HG03521 (cell line): ENCODE measurements around the gene AJUBA.
"Not testable (repeated sequence)": the region's sequence is repeated elsewhere in the genome, so short reads cannot be mapped to it uniquely, and the experiment has no call there.

ENCODE experiments used
- ATAC-seq: cut with Tn5 transposase; IDR thresholded peaks from one replicate; pipeline ENCODE4 v1.9.1; 2021; ENCODE audit warnings: mild to moderate bottlenecking, moderate library complexity; ENCODE audit not compliant: unreplicated experiment

AJUBA gene

DNA sequence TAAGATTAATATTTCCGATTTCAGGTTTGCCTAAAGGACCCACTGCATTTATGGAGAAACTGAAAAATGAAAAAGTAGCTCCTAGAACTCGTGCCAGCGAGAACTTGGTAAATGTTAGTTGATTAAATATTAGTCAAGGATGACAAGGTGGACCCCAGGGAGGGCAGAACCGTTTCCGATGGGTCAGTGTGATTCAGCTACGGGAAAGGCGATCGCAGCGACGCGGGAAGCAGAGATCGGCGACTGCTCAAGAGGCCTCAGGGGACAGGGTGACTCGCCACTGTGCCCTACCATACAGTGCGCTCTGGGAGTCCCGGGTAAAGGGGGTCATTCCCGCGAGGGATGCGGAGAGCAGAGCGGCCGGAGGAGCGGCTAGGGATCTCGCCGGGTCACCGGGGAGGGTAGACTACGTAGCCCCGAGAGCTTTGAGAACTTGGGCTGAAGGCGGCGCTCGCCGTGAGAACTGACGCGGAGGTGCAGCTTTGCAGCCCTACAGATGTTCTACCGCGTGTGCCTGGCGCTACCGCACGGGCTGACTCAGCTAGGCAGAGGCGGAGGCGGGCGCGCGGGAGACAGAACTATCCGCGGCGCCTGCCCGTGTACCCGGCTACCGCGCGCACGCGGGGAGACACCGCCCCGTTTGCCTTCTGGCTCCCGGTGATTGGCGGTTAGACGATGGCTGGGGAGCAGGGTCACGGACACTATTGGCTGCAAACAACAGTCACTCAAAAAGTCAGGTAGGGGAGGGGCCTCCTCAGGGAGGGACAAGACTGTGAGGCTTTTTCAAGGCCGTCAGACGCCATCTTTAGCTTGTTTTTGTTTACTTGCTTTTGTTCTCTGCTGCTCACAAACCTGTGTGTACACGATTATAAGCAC lies 24.4 kb upstream of the AJUBA start:
- ATAC-seq, result peak; percentile 93

DNA sequence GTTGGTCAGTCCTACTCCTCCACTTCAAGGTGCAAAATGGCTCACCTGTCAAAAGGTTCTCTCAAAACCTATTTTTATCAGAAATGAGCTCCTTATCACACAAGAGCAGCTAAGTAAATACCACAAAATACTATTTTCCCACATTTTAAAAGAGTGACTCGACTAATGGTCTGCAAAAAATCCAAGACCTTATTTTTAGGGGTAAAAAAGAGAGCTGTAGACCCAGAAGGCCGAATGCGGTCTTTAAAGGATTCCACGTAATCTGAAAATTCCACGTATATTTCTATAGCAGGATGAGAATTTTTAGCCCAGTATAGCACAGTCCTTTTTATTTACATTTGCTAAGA lies 23.8 kb upstream of the AJUBA start:
- no peak for ATAC-seq

DNA sequence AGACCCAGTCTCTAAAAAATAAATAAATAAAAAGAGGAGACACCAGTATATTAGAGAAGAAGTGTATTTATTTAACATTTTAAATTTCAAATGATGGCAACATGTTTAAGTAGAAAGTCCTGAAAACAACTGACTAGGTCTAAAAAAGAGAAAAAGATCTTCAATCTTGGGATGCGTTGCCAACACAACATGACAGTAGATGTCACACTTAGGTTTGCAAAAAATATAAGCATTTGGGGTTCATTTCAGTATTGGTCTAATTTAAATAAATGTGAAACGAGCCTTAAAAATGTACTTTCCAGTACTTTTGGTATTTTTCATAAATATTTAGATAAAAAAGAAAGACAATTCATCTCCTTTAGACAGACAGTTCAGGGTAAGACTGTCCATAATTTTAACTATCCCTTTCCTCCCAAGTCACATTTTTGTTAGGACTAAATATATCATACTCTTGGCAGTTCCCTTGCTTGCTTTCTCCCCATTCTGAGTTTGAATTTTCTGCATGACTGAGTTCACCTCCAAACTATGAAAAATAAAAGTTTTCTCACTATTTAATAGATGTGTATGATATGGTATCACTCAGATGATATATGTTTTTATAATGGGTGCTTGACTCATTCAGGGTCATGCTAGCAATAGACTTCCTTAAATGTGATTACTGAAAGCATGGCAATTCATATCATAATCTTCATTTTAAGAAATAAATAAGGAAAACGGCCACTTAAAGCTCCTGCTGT lies 23.3 kb upstream of the AJUBA start:
- no peak for ATAC-seq

DNA sequence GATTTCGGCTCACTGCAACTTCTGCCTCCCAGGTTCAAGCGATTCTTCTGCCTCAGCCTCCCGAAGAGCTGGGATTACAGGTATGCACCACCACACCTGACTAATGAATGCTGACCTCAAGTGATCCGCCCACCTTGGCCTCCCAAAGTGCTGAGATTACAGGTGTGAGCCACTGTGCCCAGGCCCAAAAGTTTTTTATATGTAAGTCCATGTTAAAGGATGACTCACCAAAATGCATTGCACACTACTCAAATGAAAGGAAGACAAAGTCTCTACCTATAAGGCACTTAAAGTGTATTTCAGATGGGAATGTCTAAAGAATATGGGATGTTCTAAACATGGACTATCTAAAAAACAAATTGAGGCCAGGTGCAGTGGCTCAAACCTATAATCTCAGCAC lies 21.9 kb upstream of the AJUBA start:
- not testable (repeated sequence) for ATAC-seq

GRCh38 chr14:23002592-23002991 lies 20.2 kb upstream of the AJUBA start:
- no peak for ATAC-seq

DNA sequence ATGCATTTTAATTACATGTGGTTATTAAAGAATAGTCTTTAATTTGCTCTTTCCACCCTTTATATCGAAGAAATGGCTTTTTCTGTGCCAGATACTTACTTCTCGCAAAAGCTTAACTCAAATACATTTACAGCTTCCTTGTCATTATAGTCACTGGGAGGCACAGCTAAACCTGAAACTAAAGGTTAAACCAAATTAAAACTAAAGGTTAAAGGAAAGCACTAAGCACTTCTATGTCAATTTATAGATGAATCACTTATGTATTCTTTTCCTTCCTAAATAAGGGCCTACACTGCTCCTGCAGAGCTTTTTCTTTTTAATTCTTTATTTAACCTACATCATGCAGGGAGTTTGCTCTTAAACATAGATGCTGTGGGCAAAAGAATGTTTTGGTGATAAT lies 18.5 kb upstream of the AJUBA start:
- ATAC-seq, result no peak

- ATAC-seq, result no peak
Observed at GRCh38 chr14:22998329-22999012, 16.1 kb upstream of the AJUBA start.

GRCh38 chr14:22997676-22998323 lies 15.4 kb upstream of the AJUBA start:
- ATAC-seq, result no peak

- ATAC-seq, result no peak
Observed at GRCh38 chr14:22996768-22997654, 14.7 kb upstream of the AJUBA start.

GRCh38 chr14:22995889-22996625 lies 13.7 kb upstream of the AJUBA start:
- no peak for ATAC-seq

DNA sequence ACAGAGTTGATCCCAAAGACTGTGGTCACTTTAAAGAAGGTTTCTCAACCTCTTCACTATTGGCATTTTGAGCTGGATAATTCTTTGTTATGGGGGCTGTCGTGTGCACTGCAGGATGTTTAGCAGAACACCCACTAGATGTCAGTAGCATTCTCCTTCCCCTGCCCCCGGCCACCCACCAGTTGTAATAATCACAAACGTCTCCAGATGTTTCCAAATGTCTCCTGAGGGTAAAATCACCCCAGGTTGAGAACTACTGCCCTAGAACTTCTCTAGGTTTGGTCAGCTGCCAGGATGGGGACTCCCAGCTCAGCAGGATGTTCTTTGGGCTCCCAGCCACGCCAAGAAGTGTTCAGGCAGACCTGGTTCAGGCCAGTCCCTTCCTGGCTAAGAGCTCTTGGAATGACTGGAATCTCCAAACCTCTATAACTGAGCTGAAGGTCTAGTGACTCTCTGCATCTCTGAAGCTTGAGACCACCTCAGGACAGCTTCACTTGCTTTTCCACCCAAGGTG lies 12.5 kb upstream of the AJUBA start:
- ATAC-seq, result no peak

DNA sequence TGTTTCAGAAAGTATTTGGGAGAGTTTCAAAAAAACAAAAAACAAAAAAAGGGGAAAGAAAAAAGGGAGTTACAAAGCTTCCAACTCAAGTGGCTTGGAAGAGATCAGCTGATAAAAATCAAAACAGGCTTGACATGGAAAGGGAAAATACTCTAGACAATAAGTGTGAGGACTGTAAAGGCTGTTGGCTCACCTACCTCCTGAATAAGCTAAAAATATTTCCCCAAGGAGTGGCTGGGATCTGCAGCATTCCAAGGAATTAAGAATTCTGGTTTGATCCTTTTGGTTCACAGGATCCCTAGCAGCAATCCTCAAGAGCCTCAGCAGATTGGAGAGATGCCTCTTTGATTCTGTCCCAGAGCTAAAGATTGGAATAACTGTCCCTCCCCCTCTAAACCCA lies 11.2 kb upstream of the AJUBA start:
- ATAC-seq, result no peak

DNA sequence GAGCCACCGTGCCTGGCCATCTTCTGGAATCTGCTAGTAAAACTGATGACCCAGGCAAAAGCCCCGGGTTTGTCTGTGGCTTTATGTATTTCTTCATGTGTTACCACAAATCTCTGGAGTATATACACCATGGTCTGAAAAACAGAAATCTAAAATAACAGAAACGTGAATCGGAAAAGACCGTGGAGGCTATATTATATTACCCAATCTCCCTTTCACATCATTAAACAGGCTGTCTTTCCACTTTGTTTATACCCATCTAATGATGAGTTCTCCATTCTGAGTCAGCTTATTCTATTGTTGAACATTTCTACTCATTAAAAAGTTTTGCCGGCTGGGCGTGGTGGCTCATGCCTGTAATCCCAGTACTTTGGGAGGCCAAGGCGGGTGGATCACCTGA lies 9.5 kb upstream of the AJUBA start:
- no peak for ATAC-seq

- ATAC-seq, result no peak
Observed at GRCh38 chr14:22987291-22987690, 4.9 kb upstream of the AJUBA start.

DNA sequence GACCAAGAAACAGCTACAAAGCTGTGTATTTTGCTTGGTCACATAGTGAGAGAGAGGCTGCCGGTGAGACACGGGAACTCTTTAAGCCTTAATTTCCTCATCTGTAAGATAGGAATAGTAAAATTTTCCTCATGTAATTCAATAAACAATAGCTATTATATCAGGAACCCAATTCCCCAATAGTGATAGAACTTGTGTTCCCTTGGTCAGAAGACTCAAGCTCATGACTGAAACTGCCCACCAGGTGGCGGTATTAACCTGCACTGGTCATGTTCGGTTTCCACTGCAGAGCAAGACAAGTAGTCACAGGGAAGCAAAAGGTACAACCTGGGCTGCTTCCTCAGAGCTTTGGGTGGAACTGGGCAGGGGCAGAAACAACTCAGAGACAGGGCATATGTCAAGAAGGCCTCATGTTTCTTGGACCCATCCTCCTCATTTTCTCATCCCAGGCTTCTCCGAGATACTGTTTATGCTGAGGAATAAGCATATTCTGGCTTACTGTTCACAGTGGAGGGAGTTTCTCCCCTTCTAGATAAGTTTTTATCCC lies 4.2 kb upstream of the AJUBA start:
- ATAC-seq, result no peak

- no peak for ATAC-seq
Observed at GRCh38 chr14:22985894-22986507, 3.6 kb upstream of the AJUBA start.

GRCh38 chr14:22984959-22985658 lies 2.8 kb upstream of the AJUBA start:
- ATAC-seq, result no peak

GRCh38 chr14:22981876-22982476 lies 375 bp downstream of the AJUBA start:
- ATAC-seq, result no peak
